Coronary artery (tissue), 2 donors: ENCODE data around the gene F9.

Source experiments
- DNase-seq: peaks from one replicate; pipeline ENCODE4 v3.0.0-alpha.2; 2017; ENCODE audit warnings: low spot score
- H3K27ac ChIP-seq, 2 donors: fragments of 200-600 bp; sonication (generic); one replicate each; pipeline ENCODE4 v1.5.1; 2016 to 2019
- H3K4me3 ChIP-seq: fragments of 200-600 bp; sonication (generic); 2 replicates; pipeline ENCODE4 v1.5.1; 2016; ENCODE audit warnings: mild to moderate bottlenecking, moderate library complexity
- CTCF ChIP-seq: fragments of 200-600 bp; sonication (generic); IDR thresholded peaks from one replicate; pipeline ENCODE4 v1.5.1; 2019; ENCODE audit warnings: antibody characterized with exemption

Gene F9

GRCh38 chrX:139532834-139533233 lies 2.3 kb downstream of the F9 start:
- no peak for DNase-seq
- no peak for TF ChIP-seq CTCF
- Histone ChIP-seq H3K4me3 (no peak overlapping the region), H3K27ac (no peak overlapping the region)

GRCh38 chrX:139533444-139533843 lies 2.9 kb downstream of the F9 start:
- no peak for TF ChIP-seq CTCF
- DNase-seq = no peak
- Histone ChIP-seq H3K27ac (no peak overlapping the region), H3K4me3 (no peak overlapping the region)

DNA sequence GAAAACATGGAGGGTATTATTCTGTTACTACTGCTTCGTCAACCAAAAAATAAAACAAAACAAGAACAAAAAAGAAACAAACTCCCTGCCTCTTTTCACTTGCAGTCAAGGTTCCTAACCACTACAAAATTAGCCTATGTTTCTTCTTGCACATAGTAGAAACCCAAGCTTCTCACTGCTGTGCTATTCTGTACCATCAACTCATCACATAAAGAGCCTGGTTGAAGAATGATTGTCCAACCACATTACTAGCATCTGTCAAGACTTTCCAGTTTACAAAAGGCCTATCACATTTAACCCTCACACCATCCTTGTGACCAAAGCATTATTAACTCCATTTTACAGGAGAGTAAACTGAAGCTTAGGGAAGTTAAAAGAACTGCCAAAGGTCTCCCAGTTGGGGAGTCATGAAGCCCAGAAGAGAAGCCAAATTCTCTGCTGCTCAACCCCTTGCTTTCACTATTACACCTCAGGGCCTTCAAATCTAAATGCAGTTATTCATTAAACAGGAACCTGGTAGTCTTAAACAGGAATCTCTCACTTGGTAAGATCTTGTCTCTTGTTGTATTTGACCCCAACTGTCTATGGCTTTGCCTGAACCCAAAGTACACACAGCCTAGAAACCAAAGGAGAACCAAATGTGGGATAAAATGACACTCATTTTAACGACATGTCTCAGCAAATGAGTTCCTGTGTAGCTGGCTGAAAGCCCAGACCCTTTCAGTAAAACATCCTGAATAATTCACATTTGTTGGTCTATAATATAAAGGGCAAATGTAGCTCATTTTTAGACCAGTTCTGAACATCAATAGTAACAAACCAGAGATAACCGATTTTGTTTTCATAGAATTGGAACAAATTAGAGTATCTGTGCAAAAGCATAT lies 8.6 kb downstream of the F9 start:
- H3K4me3 ChIP-seq = no peak overlapping the region
- H3K27ac ChIP-seq = no peak overlapping the region
- no peak for DNase-seq
- TF ChIP-seq CTCF = no peak

GRCh38 chrX:139542652-139543051 lies 12.1 kb downstream of the F9 start:
- DNase-seq = no peak
- Histone ChIP-seq H3K4me3 (no peak overlapping the region), H3K27ac (no peak overlapping the region)
- no peak for TF ChIP-seq CTCF

GRCh38 chrX:139543920-139544319 lies 13.4 kb downstream of the F9 start:
- H3K4me3 ChIP-seq = no peak overlapping the region
- TF ChIP-seq CTCF = no peak
- no peak for DNase-seq
- H3K27ac ChIP-seq = no peak overlapping the region

GRCh38 chrX:139544591-139544990 lies 14.1 kb downstream of the F9 start:
- Histone ChIP-seq H3K27ac (no peak overlapping the region), H3K4me3 (no peak overlapping the region)
- DNase-seq = no peak
- TF ChIP-seq CTCF = no peak

GRCh38 chrX:139554376-139554775 lies 23.8 kb downstream of the F9 start:
- no peak for TF ChIP-seq CTCF
- no peak overlapping the region for H3K27ac ChIP-seq
- H3K4me3 ChIP-seq = no peak overlapping the region
- no peak for DNase-seq
